ENCODE results near the gene GALT. TPM values are rescaled to one million over a fixed set of nuclear protein-coding genes. Genes with fewer than 3 reads are reported as not detected.

GALT gene
- total RNA-seq = 15.4 and 21.8 TPM in 2 replicates

DNA sequence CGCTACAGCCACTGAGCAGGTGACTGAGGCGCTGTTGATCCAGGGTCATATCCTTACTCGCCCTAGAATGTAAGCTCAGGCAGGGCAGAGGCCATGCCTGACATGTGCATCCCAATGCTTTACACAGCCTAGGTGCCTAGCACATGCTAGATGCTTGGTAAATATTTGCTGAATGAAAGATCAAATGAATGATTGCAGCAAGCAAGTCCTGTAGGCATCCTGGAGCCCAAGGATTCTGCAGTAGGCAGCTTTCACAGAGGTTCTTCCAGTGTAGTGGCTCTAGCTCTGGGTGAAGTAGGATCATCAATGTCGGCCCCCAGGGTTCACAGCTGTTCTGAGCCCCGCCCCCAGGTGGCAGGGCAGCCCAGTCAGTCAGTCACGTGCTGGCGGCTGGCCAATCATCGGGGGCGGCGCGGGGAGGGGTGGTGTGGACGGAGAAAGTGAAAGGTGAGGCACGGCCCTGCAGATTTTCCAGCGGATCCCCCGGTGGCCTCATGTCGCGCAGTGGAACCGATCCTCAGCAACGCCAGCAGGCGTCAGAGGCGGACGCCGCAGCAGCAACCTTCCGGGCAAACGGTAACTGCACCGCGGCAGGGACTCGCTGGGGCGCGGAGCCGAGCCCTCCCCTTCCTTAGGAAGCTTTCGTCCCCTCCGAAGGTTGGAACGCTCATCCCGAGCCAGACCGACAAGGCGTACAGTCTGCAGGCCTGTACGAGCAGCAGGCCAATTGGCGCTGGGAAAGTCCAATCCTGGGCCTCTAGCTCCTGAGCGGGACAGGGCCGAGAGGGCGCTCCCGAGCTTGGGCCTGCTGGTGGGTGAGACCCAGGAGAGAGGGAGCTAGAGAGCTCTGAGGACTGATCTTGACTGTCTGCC is at the start of gene GALT:
Gene GALT, plus strand, starts transcription at position 465 of the 873 bp plus-strand sequence. Its CDS starts 30 bp downstream, at position 495.

DNA sequence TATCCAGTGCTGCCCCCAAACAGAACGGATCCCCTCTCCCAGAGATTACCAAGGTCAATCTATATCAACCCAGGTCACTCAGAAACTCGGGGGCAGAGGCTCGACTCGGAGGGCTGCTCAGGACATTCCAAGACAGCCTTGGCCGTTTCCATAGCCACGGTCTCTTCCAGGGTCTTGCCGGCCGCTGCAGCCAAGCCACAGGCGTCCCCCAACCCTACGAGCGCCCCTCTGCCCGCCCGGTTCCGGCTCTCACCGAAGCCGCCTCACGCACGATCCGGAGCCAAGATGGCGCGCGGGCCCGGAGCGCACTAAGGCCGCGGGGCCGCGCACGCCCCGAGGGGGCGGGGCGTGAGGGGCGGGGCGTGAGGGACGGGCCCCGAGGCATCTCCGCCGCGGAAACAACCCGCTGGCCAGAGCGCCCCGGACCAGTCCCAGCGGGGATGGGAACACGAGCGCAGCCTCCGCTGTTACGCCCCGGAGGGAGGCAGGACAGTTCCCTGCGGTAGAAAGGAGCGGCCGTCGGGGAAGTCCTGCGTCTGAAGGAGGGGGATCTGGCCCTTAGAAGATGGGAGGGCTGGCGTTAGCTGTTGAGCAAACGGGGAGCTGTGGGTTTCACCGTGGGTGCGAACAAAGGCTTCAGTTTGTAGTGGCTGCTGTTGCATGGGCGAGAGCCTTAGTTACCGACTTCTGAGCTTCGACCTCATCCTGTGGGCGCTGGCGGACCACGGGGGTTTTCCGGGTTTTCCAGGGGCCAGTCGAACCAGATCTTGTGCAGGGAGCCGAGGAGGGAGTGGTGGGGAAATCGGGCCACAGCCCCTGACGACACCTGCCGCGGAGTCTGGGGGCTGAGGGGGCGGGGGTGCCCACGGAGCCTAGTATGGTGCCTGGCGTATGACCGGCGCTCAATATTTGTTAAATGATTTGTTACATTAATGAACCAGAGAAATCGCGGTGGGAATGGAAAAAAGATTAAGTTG is 34.4 kb upstream of the GALT start, which contains the start of gene RPP25L:
Gene RPP25L, minus strand, starts transcription at position 287 of the 977 bp plus-strand sequence. CDS start 801 bp downstream, outside the sequence.

DNA sequence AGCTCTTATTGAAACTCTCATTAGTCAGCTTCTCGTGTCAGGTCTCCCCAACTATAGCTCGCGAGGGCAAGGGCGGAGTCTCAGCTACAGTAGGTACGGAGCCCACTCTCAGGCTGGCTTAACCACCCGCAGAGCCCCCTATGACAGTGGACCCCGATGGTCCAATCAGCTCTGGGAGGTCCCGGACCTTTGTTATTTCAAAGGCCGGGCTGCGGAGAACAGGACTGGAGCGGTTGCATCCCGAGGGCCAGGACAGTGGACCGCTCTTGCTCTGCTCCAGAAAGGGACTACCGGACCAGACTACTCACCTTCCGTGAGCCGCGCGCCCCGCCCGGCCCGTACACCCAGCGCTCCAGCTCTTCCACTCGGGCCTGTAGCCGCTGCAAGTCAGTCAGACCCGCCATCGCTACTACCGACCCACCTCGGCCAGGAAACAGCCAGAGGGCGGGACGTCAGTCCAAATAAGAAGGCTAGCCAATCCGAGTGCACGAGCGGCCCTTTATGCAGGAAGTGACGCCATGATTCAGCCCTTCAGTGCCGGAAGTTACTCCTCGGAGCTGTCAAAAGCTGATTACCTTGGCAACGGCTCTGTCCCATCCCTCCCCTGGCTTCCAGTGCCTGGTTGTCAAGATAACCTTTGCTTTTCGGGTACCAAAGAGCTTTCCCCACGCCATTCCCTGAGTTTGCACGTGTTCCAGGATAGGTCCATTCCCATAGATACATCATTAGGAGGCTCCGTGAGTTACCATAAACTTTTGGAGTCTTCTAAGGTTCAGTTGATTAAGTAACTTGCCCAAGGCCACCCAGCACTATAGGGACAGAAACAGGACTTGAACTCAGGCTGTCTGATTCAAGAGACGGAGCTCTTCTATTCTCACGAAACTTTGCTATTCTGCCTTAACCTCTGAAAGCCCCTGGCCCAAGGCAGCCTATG is 26.1 kb upstream of the GALT start, which contains the start of gene DCTN3:
Gene DCTN3, minus strand, starts transcription at position 435 of the 934 bp plus-strand sequence. Its CDS starts 31 bp downstream, at position 404.

DNA sequence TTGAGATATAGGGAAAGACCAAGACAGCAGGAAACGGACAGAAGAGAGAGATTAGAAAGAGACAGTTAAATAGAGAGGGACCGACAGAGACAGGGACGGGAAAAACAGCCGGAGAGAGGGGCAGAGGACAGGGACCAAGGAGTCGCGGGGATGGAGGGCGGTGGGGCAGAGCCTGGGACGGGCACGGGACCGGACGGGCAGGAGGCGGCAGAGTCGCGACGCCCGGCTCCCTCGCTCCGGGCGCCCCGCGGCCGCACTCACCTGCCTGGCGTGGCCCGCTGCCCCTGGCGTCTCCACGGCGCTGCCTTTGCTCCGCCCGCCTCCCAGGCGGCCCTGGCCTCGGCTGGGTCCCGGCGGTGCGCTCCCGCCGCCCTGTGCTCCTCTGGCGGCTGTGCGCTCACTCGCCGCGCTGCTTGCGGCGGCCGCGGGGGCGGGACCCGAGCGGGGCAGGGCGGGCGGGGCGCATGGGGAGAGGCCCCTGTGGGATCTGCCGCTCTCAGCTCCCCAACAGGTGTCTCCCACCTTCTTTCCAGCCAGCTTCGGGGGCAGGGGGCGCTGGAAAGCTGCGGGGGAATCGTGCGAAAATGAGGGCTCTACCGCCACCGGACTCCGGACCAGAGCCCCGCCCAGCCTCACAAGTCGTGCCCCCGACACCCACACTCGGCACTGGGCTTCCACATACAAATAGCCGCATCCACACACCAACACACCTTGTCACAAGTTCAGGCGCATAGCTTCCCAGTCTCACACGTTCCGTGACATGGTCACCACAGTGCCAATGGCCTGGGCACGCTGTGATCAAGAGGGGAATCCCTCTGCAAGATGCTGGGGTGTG is 17.6 kb upstream of the GALT start, which contains the start of gene ARID3C:
Gene ARID3C, minus strand, starts transcription at position 411 of the 835 bp plus-strand sequence. CDS start 1,052 bp downstream, outside the sequence.

DNA sequence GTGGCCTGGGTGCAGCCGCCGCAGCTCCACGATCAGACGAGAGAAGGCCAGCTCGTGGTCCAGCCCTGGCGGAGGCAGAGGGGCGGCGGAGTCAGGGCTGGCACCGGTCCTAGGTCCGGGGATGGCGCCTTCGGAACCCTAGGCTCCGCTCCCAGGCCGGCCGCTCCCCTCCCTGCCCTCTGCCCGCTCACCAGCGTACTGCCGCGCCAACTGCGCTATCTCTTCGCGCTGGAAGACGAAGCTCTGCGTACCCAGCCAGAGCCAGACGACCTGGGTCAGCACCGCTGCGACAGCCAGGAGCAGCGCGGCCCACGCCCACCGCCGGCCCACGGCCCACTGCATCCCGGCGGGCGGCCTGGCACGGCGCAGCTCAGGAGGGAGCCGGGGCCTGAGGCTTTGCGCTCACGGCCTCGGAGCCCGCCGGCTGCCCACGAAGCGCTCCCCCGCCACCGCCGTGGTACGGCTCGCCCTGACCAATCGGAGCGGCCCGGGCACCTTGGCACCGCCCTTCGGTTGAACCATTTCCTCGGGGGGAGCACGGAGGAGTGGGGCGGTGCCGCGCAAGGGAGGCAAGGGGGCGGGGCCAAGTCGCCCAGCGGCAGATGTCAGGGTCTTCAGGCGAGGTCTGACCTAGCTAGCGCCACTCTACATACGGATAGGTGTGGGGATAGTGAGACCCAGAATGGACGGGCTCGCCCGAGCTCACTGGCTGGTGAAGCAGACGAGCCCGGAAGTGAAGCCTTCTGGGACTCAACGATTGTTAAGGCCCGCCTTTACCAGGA is 8.9 kb upstream of the GALT start, which contains the start of gene SIGMAR1:
Gene SIGMAR1, minus strand, starts transcription at position 432 of the 782 bp plus-strand sequence. Its CDS starts 90 bp downstream, at position 342.

DNA sequence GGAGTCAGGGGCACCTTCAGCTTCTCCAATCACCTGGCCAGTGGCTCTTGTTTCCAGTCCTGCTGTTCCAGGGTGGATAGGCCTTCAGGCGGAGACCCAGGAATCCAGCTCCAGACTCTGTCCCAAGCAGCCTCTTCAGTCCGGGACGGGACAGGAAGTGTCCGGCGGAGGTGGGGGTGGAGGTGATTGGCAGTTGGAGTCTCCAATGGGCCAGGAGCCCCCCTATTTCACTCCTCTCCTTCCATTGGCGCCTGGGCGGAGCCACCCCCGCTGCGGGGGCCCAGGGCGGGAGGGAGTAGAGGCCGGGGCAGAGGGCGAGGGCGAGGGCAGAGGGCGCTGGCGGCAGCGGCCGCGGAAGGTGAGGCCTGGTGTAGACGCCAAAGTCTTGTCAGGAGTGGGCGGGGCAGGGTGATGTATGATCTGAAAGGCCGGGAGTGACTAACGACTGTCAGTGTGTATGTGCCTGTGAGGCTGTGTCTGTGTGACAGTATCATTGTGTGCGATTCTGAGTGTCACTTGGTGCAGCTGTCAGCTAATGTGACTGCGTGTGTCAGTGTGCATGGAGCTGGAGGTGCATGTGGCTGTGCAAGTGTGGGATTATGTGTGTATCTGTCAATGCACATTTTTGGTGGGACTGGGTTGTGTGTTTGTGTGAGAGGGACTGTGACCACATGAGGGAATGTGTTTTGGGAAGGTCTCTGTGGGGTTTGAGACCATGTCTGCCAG is 5.6 kb downstream of the GALT start, which contains the start of gene IL11RA:
Gene IL11RA, plus strand, starts transcription at position 310 of the 726 bp plus-strand sequence. CDS start 3,033 bp downstream, outside the sequence.

DNA sequence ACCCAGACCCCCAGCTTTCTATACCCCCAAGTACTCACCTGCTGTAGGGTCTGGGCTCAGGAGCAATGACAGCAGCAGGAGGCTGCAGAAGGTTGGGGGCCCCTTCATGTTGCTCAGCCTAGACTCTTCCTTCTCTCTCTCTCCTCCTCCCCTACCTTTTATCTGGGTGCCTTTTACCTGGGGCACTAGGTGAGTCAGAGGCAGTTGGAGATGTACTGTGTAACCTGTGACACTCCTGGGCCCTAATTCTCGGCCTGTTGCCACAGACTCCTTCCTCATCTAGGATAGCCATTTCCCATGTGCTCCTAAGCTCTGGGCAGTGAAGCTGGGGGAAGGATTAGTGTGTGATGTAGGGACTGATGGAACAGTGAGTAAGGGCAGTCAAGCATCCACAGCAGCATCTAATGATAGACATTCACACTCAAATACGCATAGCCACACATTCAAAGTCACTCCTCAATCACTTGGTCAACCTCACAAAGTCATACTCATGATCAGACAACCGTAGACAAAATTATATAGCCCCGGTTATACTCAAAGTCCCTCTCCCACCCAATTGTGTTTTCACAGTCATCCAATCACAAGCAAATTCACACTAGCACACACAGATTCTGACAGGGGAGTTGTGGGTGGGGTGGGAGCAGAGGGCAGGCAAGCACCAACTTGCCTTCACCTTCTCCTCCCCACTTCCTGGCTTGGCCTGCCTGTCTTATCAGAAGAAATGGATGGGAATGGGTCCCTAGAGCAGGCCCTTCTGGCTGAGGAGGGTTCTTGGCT is 16.2 kb downstream of the GALT start, which contains the start of gene CCL27:
Gene CCL27, minus strand, starts transcription at position 132 of the 777 bp plus-strand sequence. Its CDS starts 24 bp downstream, at position 108.

DNA sequence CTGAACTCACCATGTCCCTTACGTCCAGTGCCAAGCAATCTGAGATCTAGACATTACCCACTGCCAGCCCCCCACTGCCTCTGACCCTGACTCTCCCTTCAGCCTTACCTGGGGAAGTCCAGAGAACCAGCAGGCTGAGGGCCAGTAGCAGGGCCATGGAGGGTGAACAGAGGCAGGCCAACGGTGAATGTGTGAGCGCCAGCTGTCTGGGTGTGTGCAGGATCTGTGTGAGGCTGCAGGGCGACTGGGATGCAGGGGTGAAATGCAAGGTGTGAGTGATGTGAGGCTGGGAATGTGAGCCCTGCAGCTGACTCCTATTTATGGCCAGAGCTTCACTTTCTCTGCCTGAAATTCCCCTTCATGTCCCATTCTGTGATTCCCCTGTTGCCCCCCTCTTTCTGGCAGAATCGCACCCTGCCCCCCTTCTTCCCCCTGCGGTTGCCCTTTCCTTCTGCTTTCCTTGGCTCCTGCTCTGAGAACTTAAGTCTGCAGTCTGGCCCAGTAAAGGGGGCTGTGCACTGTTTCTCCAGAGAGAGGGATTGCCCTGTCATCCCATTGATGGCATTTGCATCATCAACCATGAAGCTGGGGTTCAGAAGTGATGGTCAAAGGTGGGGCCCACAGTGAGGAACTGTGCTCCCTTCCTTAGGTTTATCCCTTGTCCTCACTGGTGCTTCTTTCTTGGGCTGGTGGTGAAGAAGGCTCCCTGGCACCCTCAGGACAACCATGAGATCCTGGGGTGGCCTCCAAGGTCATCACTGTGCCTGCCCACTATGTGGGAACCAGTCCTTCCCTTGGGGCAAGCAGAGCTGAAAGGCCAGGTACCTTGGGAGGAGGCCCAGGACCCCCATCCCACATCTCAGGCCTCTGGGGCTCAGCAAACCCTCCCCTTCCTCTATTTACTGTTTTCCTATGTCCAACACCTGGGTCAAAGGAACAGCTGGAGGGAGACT is 44.8 kb downstream of the GALT start, which contains the start of gene CCL19:
Gene CCL19, minus strand, starts transcription at position 294 of the 953 bp plus-strand sequence. Its CDS starts 137 bp downstream, at position 157.

Other genes with a start within 250 kb of the GALT start
- 9.7 and 12.8 TPM in 2 replicates for gene FAM219A, start 188.1 kb upstream of the GALT start, total RNA-seq
- not detected in 2 replicates for gene DNAI1, start 187.9 kb upstream of the GALT start, total RNA-seq
- not detected in 2 replicates for gene ENHO, start 123.7 kb upstream of the GALT start, total RNA-seq
- 0.42 TPM in 1 of 2 replicates, not detected in the other for gene CNTFR, start 57.0 kb upstream of the GALT start, total RNA-seq
- 41.4 and 41.8 TPM in 2 replicates for gene RPP25L, start 34.6 kb upstream of the GALT start, total RNA-seq
- 90.6 and 152 TPM in 2 replicates for gene DCTN3, start 26.2 kb upstream of the GALT start, total RNA-seq
- gene ARID3C, start 17.6 kb upstream of the GALT start, total RNA-seq = not detected in 2 replicates
- 178 and 189 TPM in 2 replicates for gene SIGMAR1, start 8.9 kb upstream of the GALT start, total RNA-seq
- gene IL11RA, start 5.5 kb downstream of the GALT start, total RNA-seq = 0.79 and 4.6 TPM in 2 replicates
- 0.28 TPM in 1 of 2 replicates, not detected in the other for gene CCL27, start 16.0 kb downstream of the GALT start, total RNA-seq
- gene CCL19, start 44.6 kb downstream of the GALT start, total RNA-seq = not detected in 2 replicates
- not detected in 2 replicates for gene CCL21, start 63.5 kb downstream of the GALT start, total RNA-seq